ENCODE results near the gene ANOS1.
"Not testable (repeated sequence)": the region's sequence is repeated elsewhere in the genome, so short reads cannot be mapped to it uniquely, and the experiment has no call there.

ANOS1 gene

GRCh38 chrX:8731559-8732395 is at the start of gene ANOS1:
Gene ANOS1, minus strand, starts transcription at chrX:8732137. Its CDS starts 101 bp downstream, at chrX:8732036.
- Histone ChIP-seq H3K36me3 (ENCODE audit: low read depth) (no peaks in the 10 kb centered on the region), H3K4me3 (ENCODE audit: severe bottlenecking) (peak within 1 kb of the TSS; percentile 60), H3K27me3 (ENCODE audit: insufficient read depth, poor library complexity, severe bottlenecking) (no peaks in the 10 kb centered on the region), H3K27ac (ENCODE audit: poor library complexity, severe bottlenecking) (no peak within 1 kb of the TSS), H3K9me3 (ENCODE audit: severe bottlenecking) (no peaks in the 10 kb centered on the region), H3K4me1 (ENCODE audit: insufficient read depth, poor library complexity, severe bottlenecking) (no peaks in the 10 kb centered on the region)
- no peak for TF ChIP-seq CTCF (IDR thresholded peaks at IDR 0.05; ENCODE audit: poor library complexity, severe bottlenecking)
- DNase-seq (ENCODE audit: low spot score) (no peak), ATAC-seq (ENCODE audit: low read depth) (peak; percentile 85)

- Histone ChIP-seq H3K27me3 (ENCODE audit: insufficient read depth, poor library complexity, severe bottlenecking) (no peaks in the 10 kb centered on the region), H3K4me1 (ENCODE audit: insufficient read depth, poor library complexity, severe bottlenecking) (no peaks in the 10 kb centered on the region), H3K9me3 (ENCODE audit: severe bottlenecking) (no peaks in the 10 kb centered on the region), H3K4me3 (ENCODE audit: severe bottlenecking) (no peak overlapping the region), H3K36me3 (ENCODE audit: low read depth) (no peaks in the 10 kb centered on the region), H3K27ac (ENCODE audit: poor library complexity, severe bottlenecking) (no peak overlapping the region)
- no peak for DNase-seq (ENCODE audit: low spot score)
- TF ChIP-seq CTCF (IDR thresholded peaks at IDR 0.05; ENCODE audit: poor library complexity, severe bottlenecking), result no peak
- ATAC-seq (ENCODE audit: low read depth), result no peak
These were observed 41.2 kb upstream of the ANOS1 start for GRCh38 chrX:8773117-8773516.

GRCh38 chrX:8760021-8760420 is 28.1 kb upstream of the ANOS1 start:
- no peak for DNase-seq (ENCODE audit: low spot score)
- ATAC-seq (ENCODE audit: low read depth), result no peak
- H3K9me3 ChIP-seq (ENCODE audit: severe bottlenecking), result no peaks in the 10 kb centered on the region
- H3K27me3 ChIP-seq (ENCODE audit: insufficient read depth, poor library complexity, severe bottlenecking), result no peaks in the 10 kb centered on the region
- peaks cover 8% of the 10 kb centered on the region for H3K4me1 ChIP-seq (ENCODE audit: insufficient read depth, poor library complexity, severe bottlenecking)
- no peak for TF ChIP-seq CTCF (IDR thresholded peaks at IDR 0.05; ENCODE audit: poor library complexity, severe bottlenecking)
- H3K27ac ChIP-seq (ENCODE audit: poor library complexity, severe bottlenecking), result no peak overlapping the region
- no peak overlapping the region for H3K4me3 ChIP-seq (ENCODE audit: severe bottlenecking)
- no peaks in the 10 kb centered on the region for H3K36me3 ChIP-seq (ENCODE audit: low read depth)

- H3K4me1 ChIP-seq (ENCODE audit: insufficient read depth, poor library complexity, severe bottlenecking); H3K27me3 ChIP-seq (ENCODE audit: insufficient read depth, poor library complexity, severe bottlenecking); H3K4me3 ChIP-seq (ENCODE audit: severe bottlenecking); ATAC-seq (ENCODE audit: low read depth); H3K9me3 ChIP-seq (ENCODE audit: severe bottlenecking); H3K36me3 ChIP-seq (ENCODE audit: low read depth); DNase-seq (ENCODE audit: low spot score): not testable (repeated sequence)
- H3K27ac ChIP-seq (ENCODE audit: poor library complexity, severe bottlenecking), result peak overlapping the region; percentile 81
These were observed 26.8 kb upstream of the ANOS1 start for GRCh38 chrX:8758706-8759105.

- ATAC-seq (ENCODE audit: low read depth), result peak; percentile 96
- DNase-seq (ENCODE audit: low spot score); H3K4me1 ChIP-seq (ENCODE audit: insufficient read depth, poor library complexity, severe bottlenecking); H3K27me3 ChIP-seq (ENCODE audit: insufficient read depth, poor library complexity, severe bottlenecking); H3K4me3 ChIP-seq (ENCODE audit: severe bottlenecking); H3K9me3 ChIP-seq (ENCODE audit: severe bottlenecking); H3K36me3 ChIP-seq (ENCODE audit: low read depth): not testable (repeated sequence)
- H3K27ac ChIP-seq (ENCODE audit: poor library complexity, severe bottlenecking), result peak overlapping the region; percentile 81
These were observed 25.9 kb upstream of the ANOS1 start for GRCh38 chrX:8757609-8758389.
